ENCODE results near the gene NFXL1. TPM values are rescaled to one million over a fixed set of nuclear protein-coding genes. Genes with fewer than 3 reads are reported as not detected.
A peak's percentile ranks its signal among the peaks of the same experiment; 100 is the strongest.

The NFXL1 gene
- total RNA-seq (ENCODE audit: low replicate concordance): 7.1 and 9.0 TPM in 2 replicates

- no peak for TF ChIP-seq CTCF (IDR thresholded peaks at IDR 0.05; ENCODE audit: insufficient read depth, low read length)
- peak within 1 kb of the TSS; percentile 95 for H3K4me3 ChIP-seq (ENCODE audit: low read depth, low read length)
- peak; percentile 95 for DNase-seq (ENCODE audit: low read depth)
These were observed at the start of gene NFXL1 for GRCh38 chr4:47914220-47914925. Gene NFXL1 (minus strand): TSS chr4:47914583. CDS start chr4:47914203, 380 bp downstream.

DNA sequence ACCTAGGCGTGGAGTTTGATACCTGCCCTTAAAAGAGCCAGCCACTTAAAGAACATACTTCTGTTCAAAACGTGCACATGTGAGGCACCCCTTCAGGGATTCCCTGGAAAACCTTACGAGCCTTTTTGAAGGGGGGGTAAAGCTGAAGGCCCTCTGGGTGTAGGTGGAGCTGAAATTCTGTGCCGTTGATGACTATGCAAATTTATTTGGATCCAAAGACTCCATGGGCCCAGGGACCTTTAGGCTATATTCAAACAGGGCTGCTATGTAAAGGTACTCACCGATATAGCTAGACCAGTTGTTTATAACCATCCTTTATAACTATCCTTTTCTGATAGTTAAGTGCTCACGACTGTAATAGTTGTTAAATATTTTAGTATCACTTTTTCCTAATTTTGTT is 40.3 kb upstream of the NFXL1 start:
- H3K4me3 ChIP-seq (ENCODE audit: low read depth, low read length): no peak overlapping the region
- no peak for DNase-seq (ENCODE audit: low read depth)
- TF ChIP-seq CTCF (IDR thresholded peaks at IDR 0.05; ENCODE audit: insufficient read depth, low read length): no peak

DNA sequence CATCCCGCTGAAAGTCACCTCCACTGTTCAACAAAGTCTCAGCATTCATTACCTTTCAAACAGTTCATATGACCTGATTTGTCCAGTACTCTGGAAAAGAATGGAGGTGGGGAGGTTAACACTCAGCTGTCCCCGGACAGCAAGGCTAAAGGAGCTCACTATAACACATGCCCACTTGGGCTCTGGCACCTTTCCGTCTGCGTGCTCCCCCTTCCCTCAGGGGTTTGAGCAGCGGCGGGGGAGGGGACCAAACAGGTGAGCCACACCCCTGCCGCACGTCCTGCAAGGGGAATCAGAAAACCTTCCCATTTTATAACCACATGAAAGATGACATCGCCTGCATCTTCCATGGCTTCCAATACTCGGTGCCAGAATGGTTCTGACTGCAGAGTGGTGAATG is 39.9 kb upstream of the NFXL1 start:
- no peak overlapping the region for H3K4me3 ChIP-seq (ENCODE audit: low read depth, low read length)
- DNase-seq (ENCODE audit: low read depth): no peak
- TF ChIP-seq CTCF (IDR thresholded peaks at IDR 0.05; ENCODE audit: insufficient read depth, low read length): no peak

- TF ChIP-seq CTCF (IDR thresholded peaks at IDR 0.05; ENCODE audit: insufficient read depth, low read length): no peak
- no peak for DNase-seq (ENCODE audit: low read depth)
- no peak overlapping the region for H3K4me3 ChIP-seq (ENCODE audit: low read depth, low read length)
These were observed 31.7 kb upstream of the NFXL1 start for GRCh38 chr4:47945930-47946726.

DNA sequence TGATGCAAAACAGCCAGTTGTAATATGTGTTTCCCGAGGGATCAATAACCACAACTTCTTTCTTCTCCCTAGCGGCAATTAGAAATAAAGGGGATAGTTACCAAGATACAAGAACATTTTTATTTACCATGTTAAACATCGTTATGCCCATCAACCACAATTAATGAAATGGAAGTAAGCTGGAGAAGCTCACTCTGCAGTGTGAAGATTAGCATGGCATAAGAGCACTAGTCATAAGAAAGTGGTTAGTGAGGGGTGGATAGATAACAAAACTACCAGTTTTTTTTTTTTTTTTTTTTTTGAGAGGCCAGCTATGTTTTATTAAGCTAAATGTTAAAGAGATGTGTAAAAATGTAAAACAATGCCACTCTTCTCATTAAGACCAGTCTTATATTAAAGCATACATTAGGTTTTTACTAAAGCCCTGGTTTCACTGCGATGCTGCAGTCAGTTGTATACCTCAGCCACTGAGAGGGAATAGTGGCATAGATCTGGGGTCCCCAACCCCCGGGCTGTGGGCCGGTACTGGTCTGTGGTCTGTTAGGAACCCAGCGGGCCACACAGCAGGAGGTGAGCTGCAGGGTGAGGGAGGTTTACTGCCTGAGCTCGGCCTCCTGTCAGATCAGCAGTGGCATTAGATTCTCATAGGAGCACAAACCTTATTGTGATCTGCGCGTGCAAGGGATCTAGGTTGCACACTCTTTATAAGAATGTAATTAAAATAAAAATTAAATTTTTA is 27.9 kb upstream of the NFXL1 start:
- no peak for DNase-seq (ENCODE audit: low read depth)
- TF ChIP-seq CTCF (IDR thresholded peaks at IDR 0.05; ENCODE audit: insufficient read depth, low read length): no peak
- no peak overlapping the region for H3K4me3 ChIP-seq (ENCODE audit: low read depth, low read length)

DNA sequence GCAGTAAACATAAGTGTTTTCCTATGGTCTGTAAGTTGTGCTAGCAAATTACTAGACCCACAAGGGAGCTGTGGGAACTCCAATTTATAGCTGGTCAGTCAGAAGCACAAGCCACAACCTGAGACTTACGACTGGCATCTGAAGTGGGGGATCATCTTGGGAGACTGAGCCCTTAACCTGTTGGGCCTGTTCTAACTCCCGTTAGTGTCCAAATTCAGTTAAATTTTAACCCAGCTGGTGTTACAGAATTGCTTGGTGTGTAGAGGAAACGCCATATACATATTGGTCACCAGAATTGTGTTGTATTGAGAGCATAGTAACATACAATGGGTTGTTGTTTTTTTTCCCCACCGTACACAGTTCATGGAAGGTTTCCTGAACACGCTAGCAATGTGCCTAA is 25.1 kb upstream of the NFXL1 start:
- DNase-seq (ENCODE audit: low read depth): no peak
- no peak for TF ChIP-seq CTCF (IDR thresholded peaks at IDR 0.05; ENCODE audit: insufficient read depth, low read length)
- no peak overlapping the region for H3K4me3 ChIP-seq (ENCODE audit: low read depth, low read length)
